GM12892 (cell line): Measurements from ENCODE around the gene DOK6.

Source experiments
- DNase-seq: peaks from one replicate; pipeline ENCODE4 v3.0.0; 2011; ENCODE audit not compliant: insufficient read length
- FAIRE-seq: peaks from 2 replicates; lab custom pipeline; 2011; peaks lifted over from hg19 to GRCh38; lab: Jason Lieb, UNC
- POLR2A ChIP-seq: IDR thresholded peaks from 2 replicates; pipeline ENCODE4 v1.6.1; 2011; ENCODE audit warnings: low read depth, low read length, control low read depth
- POLR2AphosphoS5 ChIP-seq: IDR thresholded peaks from 2 replicates; pipeline ENCODE4 v1.6.1; 2011; ENCODE audit warnings: low read depth, low read length, control low read depth
- TAF1 ChIP-seq: IDR thresholded peaks from 2 replicates; pipeline ENCODE4 v1.6.1; 2011; ENCODE audit warnings: low read depth, mild to moderate bottlenecking, control low read depth, low read length, borderline replicate concordance

DOK6 gene

GRCh38 chr18:69447886-69448285 is 47.2 kb downstream of the DOK6 start:
- TF ChIP-seq POLR2AphosphoS5 (no peak), POLR2A (no peak), TAF1 (no peak)
- FAIRE-seq (no peak), DNase-seq (no peak)

GRCh38 chr18:69455125-69455524 is 54.4 kb downstream of the DOK6 start:
- FAIRE-seq, result no peak

GRCh38 chr18:69469444-69469919 is 68.8 kb downstream of the DOK6 start:
- TF ChIP-seq TAF1 (no peak), POLR2AphosphoS5 (no peak), POLR2A (no peak)
- DNase-seq (peak; percentile 8), FAIRE-seq (no peak)

More at GRCh38 chr18:69455125-69455524, 54.4 kb downstream of the DOK6 start:
- no peak for DNase-seq
- TF ChIP-seq POLR2AphosphoS5 (no peak), POLR2A (no peak), TAF1 (no peak)

- FAIRE-seq (no peak), DNase-seq (no peak)
- TF ChIP-seq POLR2AphosphoS5, result no peak
- no peak for TF ChIP-seq POLR2A
- no peak for TF ChIP-seq TAF1
Observed at GRCh38 chr18:69480460-69480859, 79.8 kb downstream of the DOK6 start.

- no peak for DNase-seq
- TF ChIP-seq TAF1, result no peak
- no peak for TF ChIP-seq POLR2AphosphoS5
- TF ChIP-seq POLR2A, result no peak
- FAIRE-seq, result no peak
Observed at GRCh38 chr18:69483574-69483973, 82.9 kb downstream of the DOK6 start.

- no peak for FAIRE-seq
- no peak for DNase-seq
- TF ChIP-seq TAF1, result no peak
- TF ChIP-seq POLR2AphosphoS5, result no peak
Observed at GRCh38 chr18:69484699-69485396, 84.2 kb downstream of the DOK6 start.

- DNase-seq (no peak), FAIRE-seq (no peak)
- no peak for TF ChIP-seq POLR2A
- no peak for TF ChIP-seq TAF1
Observed at GRCh38 chr18:69487488-69488394, 87.1 kb downstream of the DOK6 start.

- DNase-seq (no peak), FAIRE-seq (no peak)
- TF ChIP-seq POLR2A (no peak), TAF1 (no peak), POLR2AphosphoS5 (no peak)
Observed at GRCh38 chr18:69490072-69490471, 89.4 kb downstream of the DOK6 start.

GRCh38 chr18:69490813-69491212 is 90.1 kb downstream of the DOK6 start:
- TF ChIP-seq POLR2A (no peak), POLR2AphosphoS5 (no peak), TAF1 (no peak)
- no peak for DNase-seq
- FAIRE-seq, result no peak

- no peak for FAIRE-seq
- TF ChIP-seq POLR2A, result no peak
- no peak for TF ChIP-seq POLR2AphosphoS5
- no peak for TF ChIP-seq TAF1
- DNase-seq, result no peak
Observed at GRCh38 chr18:69491576-69491975, 90.9 kb downstream of the DOK6 start.

- TF ChIP-seq POLR2AphosphoS5, result no peak
- TF ChIP-seq TAF1, result no peak
- no peak for TF ChIP-seq POLR2A
- FAIRE-seq (no peak), DNase-seq (no peak)
Observed at GRCh38 chr18:69492861-69493260, 92.2 kb downstream of the DOK6 start.
